DOHH2 (cell line): Measurements from ENCODE around the gene TRIM27.

Experiments
- H3F3A ChIP-seq: fragments of 200-600 bp; sonication (generic), shearing (Covaris generic); 2 replicates; pipeline ENCODE4 v1.6.0; 2016; ENCODE audit warnings: antibody characterized with exemption, mild to moderate bottlenecking; ENCODE audit not compliant: control insufficient read depth, insufficient read depth
- H3K27ac ChIP-seq: fragments of 200-600 bp; sonication (generic); 2 replicates; pipeline ENCODE4 v1.5.1; 2014; ENCODE audit warnings: low read depth, mild to moderate bottlenecking, low read length, moderate library complexity
- H3K27me3 ChIP-seq: fragments of 200-600 bp; sonication (generic); 2 replicates; pipeline ENCODE4 v1.6.1; 2014; ENCODE audit warnings: mild to moderate bottlenecking, low read length, mixed read lengths; ENCODE audit not compliant: control insufficient read depth
- H3K36me3 ChIP-seq: fragments of 200-600 bp; sonication (generic); 2 replicates; pipeline ENCODE4 v1.6.1; 2014; ENCODE audit warnings: mild to moderate bottlenecking, low read length, moderate library complexity, mixed read lengths; ENCODE audit not compliant: control insufficient read depth
- H3K4me1 ChIP-seq: fragments of 200-600 bp; sonication (generic); 2 replicates; pipeline ENCODE4 v1.6.1; 2014; ENCODE audit warnings: mild to moderate bottlenecking, low read length, mixed read lengths; ENCODE audit not compliant: control insufficient read depth
- H3K4me2 ChIP-seq: fragments of 200-600 bp; sonication (generic); 2 replicates; pipeline ENCODE4 v1.6.0; 2014; ENCODE audit warnings: mild to moderate bottlenecking, low read length, moderate library complexity
- H3K4me3 ChIP-seq: fragments of 200-600 bp; sonication (generic); 2 replicates; pipeline ENCODE4 v1.5.1; 2014; ENCODE audit warnings: mild to moderate bottlenecking, low read length, mixed read lengths
- H3K79me2 ChIP-seq: fragments of 200-600 bp; sonication (generic); 2 replicates; pipeline ENCODE4 v1.6.1; 2014; ENCODE audit warnings: mild to moderate bottlenecking, low read length, mixed read lengths; ENCODE audit not compliant: control insufficient read depth
- H3K9me2 ChIP-seq: fragments of 200-600 bp; sonication (generic); replicated peaks from 2 replicates; pipeline ENCODE4 v1.6.1; 2014; ENCODE audit warnings: mild to moderate bottlenecking, low read length, mixed read lengths; ENCODE audit not compliant: control insufficient read depth
- H3K9me3 ChIP-seq: fragments of 200-600 bp; sonication (generic); 2 replicates; pipeline ENCODE4 v1.6.1; 2014; ENCODE audit warnings: antibody characterized with exemption, low read length, mixed read lengths; ENCODE audit not compliant: control insufficient read depth, insufficient read depth
- H4K20me1 ChIP-seq: fragments of 200-600 bp; sonication (generic); 2 replicates; pipeline ENCODE4 v1.6.0; 2014; ENCODE audit warnings: low read depth, mild to moderate bottlenecking, antibody characterized with exemption, low read length, moderate library complexity; ENCODE audit not compliant: control insufficient read depth, insufficient read depth
- EZH2phosphoT487 ChIP-seq: fragments of 200-600 bp; sonication (generic); IDR thresholded peaks from 2 replicates; pipeline ENCODE4 v1.6.1; 2017; ENCODE audit warnings: borderline replicate concordance, mild to moderate bottlenecking, antibody characterized with exemption, low read length, moderate library complexity, mixed read lengths
- TF ChIP-seq, protein P1 (sequence below): fragments of 200-600 bp; sonication (generic); IDR thresholded peaks from one replicate; pipeline ENCODE4 v1.5.1; 2014; ENCODE audit warnings: antibody characterized with exemption, mild to moderate bottlenecking, low read depth, low read length; ENCODE audit not compliant: poor library complexity, severe bottlenecking

Gene TRIM27

DNA sequence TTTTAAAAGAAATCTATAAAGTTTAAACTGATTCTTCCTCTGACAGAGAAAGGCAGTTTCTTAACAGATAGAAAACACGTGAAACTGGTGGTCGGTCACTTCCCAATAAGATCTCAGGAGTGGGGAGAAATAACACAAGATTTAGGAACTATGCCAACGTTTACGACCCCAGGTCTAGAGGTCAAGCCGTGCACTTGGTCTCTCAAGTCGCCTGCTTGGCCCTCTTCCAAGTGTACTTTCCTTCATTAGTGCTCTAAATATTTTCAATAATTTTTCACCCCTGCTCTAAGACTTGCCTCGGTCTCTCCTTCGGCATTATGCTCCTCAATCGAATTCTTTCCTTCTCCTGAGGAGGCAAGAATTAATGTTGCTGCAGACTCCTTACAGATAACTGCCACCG lies 61.7 kb downstream of the TRIM27 start:
- Histone ChIP-seq H3K27ac (no peak overlapping the region), H4K20me1 (no peaks in the 10 kb centered on the region), H3K4me1 (peaks cover 15% of the 10 kb centered on the region), H3K36me3 (no peaks in the 10 kb centered on the region), H3K4me3 (no peak overlapping the region), H3K9me2 (no peaks in the 10 kb centered on the region), H3F3A (peaks cover 11% of the 10 kb centered on the region), H3K4me2 (no peak overlapping the region), H3K9me3 (peaks cover 8% of the 10 kb centered on the region), H3K79me2 (no peaks in the 10 kb centered on the region), H3K27me3 (no peaks in the 10 kb centered on the region)
- TF ChIP-seq EZH2phosphoT487, result no peak
- TF ChIP-seq, protein P1, sequence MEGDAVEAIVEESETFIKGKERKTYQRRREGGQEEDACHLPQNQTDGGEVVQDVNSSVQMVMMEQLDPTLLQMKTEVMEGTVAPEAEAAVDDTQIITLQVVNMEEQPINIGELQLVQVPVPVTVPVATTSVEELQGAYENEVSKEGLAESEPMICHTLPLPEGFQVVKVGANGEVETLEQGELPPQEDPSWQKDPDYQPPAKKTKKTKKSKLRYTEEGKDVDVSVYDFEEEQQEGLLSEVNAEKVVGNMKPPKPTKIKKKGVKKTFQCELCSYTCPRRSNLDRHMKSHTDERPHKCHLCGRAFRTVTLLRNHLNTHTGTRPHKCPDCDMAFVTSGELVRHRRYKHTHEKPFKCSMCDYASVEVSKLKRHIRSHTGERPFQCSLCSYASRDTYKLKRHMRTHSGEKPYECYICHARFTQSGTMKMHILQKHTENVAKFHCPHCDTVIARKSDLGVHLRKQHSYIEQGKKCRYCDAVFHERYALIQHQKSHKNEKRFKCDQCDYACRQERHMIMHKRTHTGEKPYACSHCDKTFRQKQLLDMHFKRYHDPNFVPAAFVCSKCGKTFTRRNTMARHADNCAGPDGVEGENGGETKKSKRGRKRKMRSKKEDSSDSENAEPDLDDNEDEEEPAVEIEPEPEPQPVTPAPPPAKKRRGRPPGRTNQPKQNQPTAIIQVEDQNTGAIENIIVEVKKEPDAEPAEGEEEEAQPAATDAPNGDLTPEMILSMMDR, result no peak

DNA sequence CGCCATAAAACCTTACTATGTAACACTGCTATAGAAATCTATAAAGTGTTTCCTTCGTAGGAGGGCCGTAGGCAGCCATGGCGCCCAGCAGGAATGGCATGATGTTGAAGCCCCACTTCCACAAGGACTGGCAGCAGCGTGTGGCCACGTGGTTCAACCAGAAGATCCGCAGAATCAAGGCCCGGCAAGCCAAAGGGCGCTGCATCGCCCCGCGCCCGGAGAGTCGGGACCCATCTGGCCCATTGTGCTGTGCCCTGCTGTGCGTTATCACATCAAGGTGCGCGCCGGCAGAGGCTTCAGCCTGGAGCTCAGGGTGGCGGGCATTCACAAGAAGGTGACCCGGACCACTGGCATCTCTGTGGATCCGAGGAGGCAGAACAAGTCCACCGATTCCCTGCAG lies 62.4 kb downstream of the TRIM27 start:
- no peak overlapping the region for H3K4me2 ChIP-seq
- no peak overlapping the region for H3K27ac ChIP-seq
- H3F3A ChIP-seq, result peaks cover 11% of the 10 kb centered on the region
- peaks cover 10% of the 10 kb centered on the region for H3K4me1 ChIP-seq
- H3K9me2 ChIP-seq, result no peaks in the 10 kb centered on the region
- H3K27me3 ChIP-seq, result no peaks in the 10 kb centered on the region
- H3K4me3 ChIP-seq, result no peak overlapping the region
- H3K36me3 ChIP-seq, result no peaks in the 10 kb centered on the region
- H4K20me1 ChIP-seq, result no peaks in the 10 kb centered on the region
- H3K9me3 ChIP-seq, result peaks cover 8% of the 10 kb centered on the region
- TF ChIP-seq, protein P1, result no peak
- TF ChIP-seq EZH2phosphoT487, result no peak
- no peaks in the 10 kb centered on the region for H3K79me2 ChIP-seq

DNA sequence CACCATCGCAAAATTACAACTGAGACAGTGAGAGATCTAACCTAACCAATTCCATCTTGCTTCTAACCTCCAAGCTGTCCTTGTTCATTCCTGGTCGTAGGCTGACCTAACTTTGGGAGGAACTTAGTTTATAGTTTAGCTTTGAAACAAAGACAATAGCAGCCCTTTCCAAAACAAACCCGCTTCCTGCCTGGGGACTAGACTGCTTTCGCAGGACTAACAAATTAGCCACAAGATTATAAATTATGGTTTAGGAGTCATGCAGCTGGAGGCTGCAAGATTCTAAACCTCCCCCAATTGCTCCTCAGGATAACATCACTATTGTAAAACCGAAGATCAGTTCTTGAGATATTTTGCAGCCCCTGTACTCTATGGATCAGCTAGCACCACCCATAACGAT lies 63.2 kb downstream of the TRIM27 start:
- H3F3A ChIP-seq, result peaks cover 9% of the 10 kb centered on the region
- no peak overlapping the region for H3K4me3 ChIP-seq
- no peak overlapping the region for H3K27ac ChIP-seq
- no peaks in the 10 kb centered on the region for H3K36me3 ChIP-seq
- no peaks in the 10 kb centered on the region for H3K27me3 ChIP-seq
- no peaks in the 10 kb centered on the region for H4K20me1 ChIP-seq
- H3K4me2 ChIP-seq, result no peak overlapping the region
- peaks cover 6% of the 10 kb centered on the region for H3K9me3 ChIP-seq
- H3K79me2 ChIP-seq, result no peaks in the 10 kb centered on the region
- H3K4me1 ChIP-seq, result peaks cover 10% of the 10 kb centered on the region
- no peaks in the 10 kb centered on the region for H3K9me2 ChIP-seq
- TF ChIP-seq, protein P1, result no peak
- no peak for TF ChIP-seq EZH2phosphoT487

DNA sequence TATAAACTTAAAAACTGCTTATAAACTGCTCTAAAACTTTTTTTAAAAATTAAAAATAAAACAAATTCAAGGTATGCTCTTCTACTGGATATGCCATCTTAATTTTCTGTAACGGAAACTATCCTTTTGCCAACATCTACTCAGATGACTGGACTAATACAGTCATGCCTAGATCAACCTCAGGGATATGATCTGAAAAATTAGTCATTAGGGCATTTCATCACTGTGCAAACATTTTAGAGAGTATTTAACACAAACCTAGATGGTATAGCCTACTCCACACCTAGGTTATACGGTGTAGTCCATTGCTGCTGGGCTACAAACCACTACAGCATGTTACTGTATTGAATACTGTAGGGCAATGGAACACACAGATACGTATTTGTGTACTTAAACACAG lies 64.8 kb downstream of the TRIM27 start:
- Histone ChIP-seq H3K79me2 (no peaks in the 10 kb centered on the region), H3F3A (no peaks in the 10 kb centered on the region), H3K4me1 (peaks cover 4% of the 10 kb centered on the region; the same call in 1 of the 2 replicates), H3K9me2 (no peaks in the 10 kb centered on the region), H3K27ac (no peak overlapping the region), H3K27me3 (no peaks in the 10 kb centered on the region), H3K4me3 (no peak overlapping the region), H4K20me1 (no peaks in the 10 kb centered on the region), H3K36me3 (no peaks in the 10 kb centered on the region), H3K9me3 (no peaks in the 10 kb centered on the region), H3K4me2 (no peak overlapping the region)
- no peak for TF ChIP-seq EZH2phosphoT487
- TF ChIP-seq, protein P1, result no peak
